GM19351 (cell line): ENCODE results near the gene GNG8.

Experiments used
- ATAC-seq: cut with Tn5 transposase; IDR thresholded peaks from one replicate; pipeline ENCODE4 v1.9.1; 2021; ENCODE audit warnings: mild to moderate bottlenecking, moderate library complexity; ENCODE audit not compliant: unreplicated experiment

GNG8 gene

GRCh38 chr19:46603752-46604231, 32.2 kb downstream of the GNG8 start:
- no peak for ATAC-seq

- ATAC-seq: no peak
Observed at GRCh38 chr19:46603195-46603637, 32.8 kb downstream of the GNG8 start.

- ATAC-seq: no peak
Observed at GRCh38 chr19:46602392-46603194, 33.4 kb downstream of the GNG8 start.

- ATAC-seq: no peak
Observed at GRCh38 chr19:46601318-46602224, 34.4 kb downstream of the GNG8 start, which contains the start of gene CALM3. CALM3 (plus strand) TSS chr19:46601330; CDS start chr19:46601435, 105 bp downstream.

GRCh38 chr19:46600384-46601317, 35.4 kb downstream of the GNG8 start:
- ATAC-seq: peak; percentile 71

GRCh38 chr19:46599716-46600373, 36.2 kb downstream of the GNG8 start:
- ATAC-seq: no peak

GRCh38 chr19:46598372-46598917, 37.6 kb downstream of the GNG8 start:
- no peak for ATAC-seq

GRCh38 chr19:46596008-46596407, 40.0 kb downstream of the GNG8 start:
- ATAC-seq: no peak

- no peak for ATAC-seq
Observed at GRCh38 chr19:46591870-46592269, 44.1 kb downstream of the GNG8 start.

- no peak for ATAC-seq
Observed at GRCh38 chr19:46591254-46591653, 44.7 kb downstream of the GNG8 start.

GRCh38 chr19:46587861-46588260, 48.1 kb downstream of the GNG8 start:
- no peak for ATAC-seq

GRCh38 chr19:46586294-46586693, 49.7 kb downstream of the GNG8 start:
- no peak for ATAC-seq

- no peak for ATAC-seq
Observed at GRCh38 chr19:46585539-46585938, 50.5 kb downstream of the GNG8 start.
